Measurements from ENCODE around the gene CADM2. TPM values are rescaled to one million over a fixed set of nuclear protein-coding genes. Genes with fewer than 3 reads are reported as not detected.

Gene CADM2
- total RNA-seq, 1 experiment from 2014 or later, result 10.9 TPM

GRCh38 chr3:85041001-85041400 lies 82.2 kb downstream of the CADM2 start:
- TF ChIP-seq, protein P1, sequence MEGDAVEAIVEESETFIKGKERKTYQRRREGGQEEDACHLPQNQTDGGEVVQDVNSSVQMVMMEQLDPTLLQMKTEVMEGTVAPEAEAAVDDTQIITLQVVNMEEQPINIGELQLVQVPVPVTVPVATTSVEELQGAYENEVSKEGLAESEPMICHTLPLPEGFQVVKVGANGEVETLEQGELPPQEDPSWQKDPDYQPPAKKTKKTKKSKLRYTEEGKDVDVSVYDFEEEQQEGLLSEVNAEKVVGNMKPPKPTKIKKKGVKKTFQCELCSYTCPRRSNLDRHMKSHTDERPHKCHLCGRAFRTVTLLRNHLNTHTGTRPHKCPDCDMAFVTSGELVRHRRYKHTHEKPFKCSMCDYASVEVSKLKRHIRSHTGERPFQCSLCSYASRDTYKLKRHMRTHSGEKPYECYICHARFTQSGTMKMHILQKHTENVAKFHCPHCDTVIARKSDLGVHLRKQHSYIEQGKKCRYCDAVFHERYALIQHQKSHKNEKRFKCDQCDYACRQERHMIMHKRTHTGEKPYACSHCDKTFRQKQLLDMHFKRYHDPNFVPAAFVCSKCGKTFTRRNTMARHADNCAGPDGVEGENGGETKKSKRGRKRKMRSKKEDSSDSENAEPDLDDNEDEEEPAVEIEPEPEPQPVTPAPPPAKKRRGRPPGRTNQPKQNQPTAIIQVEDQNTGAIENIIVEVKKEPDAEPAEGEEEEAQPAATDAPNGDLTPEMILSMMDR (conservative IDR thresholded peaks at IDR 0.05), result no peak
- H2AFZ ChIP-seq (ENCODE audit: low read length), result no peak overlapping the region

More at GRCh38 chr3:85041001-85041400, 82.2 kb downstream of the CADM2 start:
- H3K4me1 ChIP-seq (ENCODE audit: insufficient read depth, low read length), result peaks cover 2% of the 10 kb centered on the region; the same call in 1 of the 2 replicates
- H3K79me1 ChIP-seq (ENCODE audit: insufficient read depth, low read depth, low read length, poor library complexity, severe bottlenecking), result no peaks in the 10 kb centered on the region
- no peak overlapping the region for H3K23ac ChIP-seq (ENCODE audit: insufficient read length, low read depth, low read length)
- H4K5ac ChIP-seq (ENCODE audit: insufficient read length, low read depth, low read length), result no peak overlapping the region
- H3K36me3 Mint-ChIP-seq (ENCODE audit: insufficient read depth in 1 of 3, low read depth in 3 of 3), result no peaks in the 10 kb centered on the region
- no peaks in the 10 kb centered on the region for H3K9me3 ChIP-seq (ENCODE audit: control insufficient read depth, low read depth, low read length)
- no peak overlapping the region for H3K14ac ChIP-seq (ENCODE audit: insufficient read depth, low read length)
- no peaks in the 10 kb centered on the region for H3K79me2 ChIP-seq (ENCODE audit: insufficient read depth, low read length)
- no peak overlapping the region for H2BK15ac ChIP-seq (ENCODE audit: low read depth, low read length)
- no peak overlapping the region for H3K4ac ChIP-seq (ENCODE audit: low read depth, low read length)
- H2AK5ac ChIP-seq (ENCODE audit: insufficient read length, low read length), result no peak overlapping the region
- H4K8ac ChIP-seq (replicated peaks; ENCODE audit: insufficient read length, low read depth, low read length), result no peak overlapping the region
- no peak overlapping the region for H3T11ph ChIP-seq (ENCODE audit: low read length)
- no peak overlapping the region for H2BK5ac ChIP-seq (ENCODE audit: insufficient read length, low read length)
- H2BK20ac ChIP-seq (ENCODE audit: low read depth, low read length, poor library complexity, severe bottlenecking), result no peak overlapping the region
- H3K9me3 Mint-ChIP-seq, result no peaks in the 10 kb centered on the region
- no peaks in the 10 kb centered on the region for H3K27me3 ChIP-seq (ENCODE audit: insufficient read depth, low read length)
- peak overlapping the region in 1 of 3 experiments; percentile 28; a peak in 1 of 7 replicates for H3K27ac Mint-ChIP-seq
- H3K4me2 ChIP-seq (ENCODE audit: insufficient read depth, insufficient read length, low read length), result no peak overlapping the region
- no peak overlapping the region for H3K56ac ChIP-seq (ENCODE audit: insufficient read length, low read depth, low read length)
- no peaks in the 10 kb centered on the region for H3K23me2 ChIP-seq (ENCODE audit: insufficient read length, low read depth, low read length, poor library complexity, severe bottlenecking)
- no CpG with 5 or more reads among the region's 4 CpGs for WGBS (ENCODE audit: extremely low coverage, insufficient read length, low lambda C conversion rate)
- H3K27me3 Mint-ChIP-seq (ENCODE audit: low read depth), result no peaks in the 10 kb centered on the region
- no peak overlapping the region for H3K4me3 Mint-ChIP-seq
- H4K91ac ChIP-seq (ENCODE audit: insufficient read length, low read depth, low read length), result no peak overlapping the region
- H2BK120ac ChIP-seq (ENCODE audit: low read depth, low read length, poor library complexity, severe bottlenecking), result no peak overlapping the region
- no peak overlapping the region for H3K18ac ChIP-seq (ENCODE audit: insufficient read length, low read depth, low read length)
- no peak overlapping the region for H3K27ac ChIP-seq (ENCODE audit: insufficient read length, low read depth, low read length)
- peaks cover 23 to 32% of the 10 kb centered on the region in 2 experiments for H3K4me1 Mint-ChIP-seq
- no peaks in the 10 kb centered on the region for H4K20me1 ChIP-seq (ENCODE audit: control insufficient read depth, insufficient read depth, insufficient read length)
- no peak overlapping the region for H2BK12ac ChIP-seq (ENCODE audit: insufficient read length, low read depth, low read length)
- DNase-seq, result no peak
- no peak overlapping the region for H3K9ac ChIP-seq (ENCODE audit: extremely low read depth, insufficient read length, low read length)

Measured in H9 (cell line).